ENCODE data around the gene IL27RA.

Gene IL27RA

DNA sequence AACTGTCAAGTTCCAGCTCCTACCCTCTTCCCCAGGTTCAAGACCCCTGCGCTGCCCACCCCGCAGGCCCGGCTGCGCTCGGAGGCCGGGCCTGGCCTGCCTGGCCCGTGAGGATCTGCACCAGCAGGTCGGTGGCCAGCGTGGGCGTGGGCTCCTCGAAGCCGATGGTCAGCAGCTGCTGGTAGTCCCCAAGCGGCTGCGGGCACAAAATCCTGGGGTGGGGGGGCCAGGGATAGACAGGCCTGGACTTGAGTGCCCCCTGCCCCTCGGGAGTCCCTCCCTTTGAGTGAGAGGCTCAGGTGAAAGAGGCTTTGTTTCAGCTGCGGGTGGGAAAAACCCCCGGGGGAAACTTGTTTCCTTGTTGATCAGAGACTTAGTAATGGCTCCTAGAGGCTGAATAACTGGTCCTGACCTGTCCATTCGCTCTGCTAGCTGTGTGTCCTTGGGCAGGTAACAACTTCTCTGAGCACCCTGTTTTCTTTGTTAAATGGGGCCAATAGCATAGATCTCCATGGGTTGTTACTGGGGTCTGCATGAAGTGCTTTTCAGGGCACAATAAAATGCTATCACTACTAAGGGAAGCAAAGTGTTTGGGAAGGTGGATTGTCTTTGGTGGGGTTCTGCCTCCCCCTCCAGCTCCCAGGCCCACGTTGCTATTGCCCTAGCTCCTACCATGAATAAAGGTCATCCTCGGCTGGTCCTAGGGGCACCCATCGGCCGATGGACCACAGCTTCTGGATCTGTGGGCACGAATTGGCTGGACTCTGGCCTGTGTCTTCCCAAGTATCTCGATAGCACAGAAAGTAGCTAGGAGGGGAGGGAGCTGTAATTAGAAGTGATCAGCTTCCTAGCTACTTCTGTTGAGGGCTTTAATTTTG lies 50.5 kb downstream of the IL27RA start:
- POLR2A ChIA-PET = interaction anchor here (1.1 to 1.3 kb wide), 3 partner anchors 10 to 76 kb away, joined by 3 to 6 read pairs (median 3); partner anchors contain the start of genes ASF1B, MISP3 and RFX1

DNA sequence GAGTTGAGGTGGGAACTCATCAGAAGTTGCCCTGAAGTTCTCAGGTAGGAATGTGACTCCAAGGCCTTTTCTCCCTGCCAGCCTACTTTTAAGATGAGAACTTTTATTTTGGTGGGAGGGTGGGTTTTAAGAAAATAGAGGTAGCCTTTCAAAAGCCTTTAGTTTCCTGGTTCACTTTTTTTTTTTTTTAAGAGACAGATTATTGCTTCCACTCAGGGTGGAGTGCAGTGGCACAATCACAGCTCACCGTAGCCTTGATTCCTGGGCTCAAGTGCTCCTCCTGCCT lies 51.1 kb downstream of the IL27RA start:
- DNase-seq (ENCODE audit: extremely low spot score) = no peak
- TF ChIP-seq HDGF (IDR thresholded peaks at IDR 0.05; ENCODE audit: borderline replicate concordance) (no peak), ARNT (IDR thresholded peaks at IDR 0.05) (no peak), CTBP1 (IDR thresholded peaks at IDR 0.05; ENCODE audit: borderline replicate concordance) (no peak), SP1 (IDR thresholded peaks at IDR 0.05) (no peak), FOXK2 (IDR thresholded peaks at IDR 0.05) (no peak), L3MBTL2 (conservative IDR thresholded peaks at IDR 0.05) (no peak), ZNF384 (IDR thresholded peaks at IDR 0.05) (no peak), FOXM1 (IDR thresholded peaks at IDR 0.05; ENCODE audit: borderline replicate concordance) (no peak), FOXA1 (IDR thresholded peaks at IDR 0.05) (no peak), TARDBP (IDR thresholded peaks at IDR 0.05) (no peak), ELF4 (IDR thresholded peaks at IDR 0.05) (no peak), LEF1 (IDR thresholded peaks at IDR 0.05; ENCODE audit: borderline replicate concordance) (no peak), SUZ12 (IDR thresholded peaks at IDR 0.05) (no peak), NFRKB (IDR thresholded peaks at IDR 0.05) (no peak), BHLHE40 (IDR thresholded peaks at IDR 0.05; ENCODE audit: borderline replicate concordance) (no peak)
- TF ChIP-seq, protein P1, sequence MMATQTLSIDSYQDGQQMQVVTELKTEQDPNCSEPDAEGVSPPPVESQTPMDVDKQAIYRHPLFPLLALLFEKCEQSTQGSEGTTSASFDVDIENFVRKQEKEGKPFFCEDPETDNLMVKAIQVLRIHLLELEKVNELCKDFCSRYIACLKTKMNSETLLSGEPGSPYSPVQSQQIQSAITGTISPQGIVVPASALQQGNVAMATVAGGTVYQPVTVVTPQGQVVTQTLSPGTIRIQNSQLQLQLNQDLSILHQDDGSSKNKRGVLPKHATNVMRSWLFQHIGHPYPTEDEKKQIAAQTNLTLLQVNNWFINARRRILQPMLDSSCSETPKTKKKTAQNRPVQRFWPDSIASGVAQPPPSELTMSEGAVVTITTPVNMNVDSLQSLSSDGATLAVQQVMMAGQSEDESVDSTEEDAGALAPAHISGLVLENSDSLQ (IDR thresholded peaks at IDR 0.05) = no peak
- ChIA-PET CTCF (interaction anchor here (0.6 to 2.3 kb wide), 3 partner anchors 9 to 182 kb away, joined by 3 to 8 read pairs (median 3); no protein-coding TSS in a partner anchor), POLR2A (interaction anchor here (1.1 kb wide), 1 partner anchor 77 kb away, joined by 3 read pairs; the partner anchor contains the start of gene RFX1)

More for the DNA sequence above, 50.5 kb downstream of the IL27RA start:
- TF ChIP-seq ARNT (IDR thresholded peaks at IDR 0.05) (no peak), TARDBP (IDR thresholded peaks at IDR 0.05) (no peak), ZNF384 (IDR thresholded peaks at IDR 0.05) (no peak), SP1 (IDR thresholded peaks at IDR 0.05) (no peak), FOXA1 (IDR thresholded peaks at IDR 0.05) (no peak), CTBP1 (IDR thresholded peaks at IDR 0.05; ENCODE audit: borderline replicate concordance) (no peak), FOXM1 (IDR thresholded peaks at IDR 0.05; ENCODE audit: borderline replicate concordance) (no peak), ELF4 (IDR thresholded peaks at IDR 0.05) (no peak), L3MBTL2 (conservative IDR thresholded peaks at IDR 0.05) (no peak), SUZ12 (IDR thresholded peaks at IDR 0.05) (no peak), HDGF (IDR thresholded peaks at IDR 0.05; ENCODE audit: borderline replicate concordance) (no peak), FOXK2 (IDR thresholded peaks at IDR 0.05) (no peak), BHLHE40 (IDR thresholded peaks at IDR 0.05; ENCODE audit: borderline replicate concordance) (no peak), LEF1 (IDR thresholded peaks at IDR 0.05; ENCODE audit: borderline replicate concordance) (no peak), NFRKB (IDR thresholded peaks at IDR 0.05) (no peak)
- TF ChIP-seq, protein P1 (IDR thresholded peaks at IDR 0.05) = no peak
- CTCF ChIA-PET = interaction anchor here (0.6 to 2.3 kb wide), 4 partner anchors 9 to 182 kb away, joined by 3 to 8 read pairs (median 3); no protein-coding TSS in a partner anchor
- DNase-seq (ENCODE audit: extremely low spot score) = no peak

DNA sequence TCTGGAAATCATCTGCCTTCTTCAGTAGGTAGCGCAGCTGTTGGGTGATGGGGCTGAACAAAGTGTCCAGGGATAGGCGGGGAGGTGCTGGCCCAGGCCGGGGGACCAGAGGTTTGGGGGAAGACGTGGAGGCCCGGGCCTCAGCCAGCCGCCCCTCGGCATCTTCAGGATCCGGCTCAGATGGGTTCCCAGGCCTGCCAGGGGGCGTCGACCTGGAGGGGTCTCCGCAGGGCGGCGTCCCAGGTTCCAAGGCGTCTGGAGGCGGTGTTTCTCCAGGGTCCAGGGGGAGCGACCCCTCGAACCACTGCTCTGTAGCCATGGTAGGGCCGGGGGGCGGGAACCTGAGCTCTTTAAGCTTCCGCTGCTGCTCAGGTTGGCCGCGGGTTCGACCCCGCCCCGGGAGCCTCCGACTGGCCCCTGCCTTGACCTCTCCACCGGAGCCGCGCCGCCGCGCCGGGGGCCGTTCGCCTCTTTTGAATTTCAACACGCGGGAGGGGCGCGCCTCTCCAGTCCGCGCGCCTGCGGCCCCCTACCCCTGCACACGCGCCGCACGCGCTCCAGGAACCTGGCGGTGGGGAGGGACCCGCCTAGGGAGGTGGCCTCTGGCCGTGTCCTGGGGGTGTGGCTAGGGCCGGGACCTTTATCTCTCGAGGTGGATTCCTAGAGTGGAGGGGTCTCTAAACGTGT lies 53.9 kb downstream of the IL27RA start, which contains the start of gene C19orf67:
Gene C19orf67 (minus strand): TSS at position 475 of the 687 bp plus-strand sequence. CDS start 156 bp downstream, at position 319.
- TF ChIP-seq FOXK2 (IDR thresholded peaks at IDR 0.05) (no peak), L3MBTL2 (conservative IDR thresholded peaks at IDR 0.05) (no peak), ARNT (IDR thresholded peaks at IDR 0.05) (no peak), SP1 (IDR thresholded peaks at IDR 0.05) (no peak)
- ChIA-PET CTCF (no interaction called here), POLR2A (interaction anchor here (1.1 kb wide), 1 partner anchor 12 kb away, joined by 3 read pairs; no protein-coding TSS in a partner anchor)
- no peak for DNase-seq (ENCODE audit: extremely low spot score)

DNA sequence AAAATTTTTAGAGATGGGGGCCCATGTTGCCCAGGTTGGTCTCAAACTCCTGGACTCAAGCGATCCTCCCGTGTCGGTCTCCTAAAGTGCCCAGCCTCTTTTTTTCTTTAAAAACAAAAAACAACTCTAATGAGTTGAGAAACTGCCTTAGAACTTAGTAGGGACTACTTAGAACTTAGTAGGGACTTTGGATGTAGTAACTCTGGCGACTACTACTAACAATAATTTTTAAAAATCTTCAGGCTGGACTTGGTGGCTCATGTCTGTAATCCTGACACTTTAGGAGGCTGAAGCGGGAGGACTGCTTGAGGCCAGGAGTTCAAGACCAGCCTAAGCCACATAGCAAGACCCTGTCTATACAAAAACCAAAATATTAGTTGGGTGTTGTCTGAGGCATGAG lies 54.5 kb downstream of the IL27RA start:
- CTCF ChIA-PET = no interaction called here
- POLR2A ChIA-PET = no interaction called here

More for the DNA sequence above, 54.5 kb downstream of the IL27RA start:
- no peak for DNase-seq (ENCODE audit: extremely low spot score)
- TF ChIP-seq, protein P1 (IDR thresholded peaks at IDR 0.05) = no peak
- no peak for TF ChIP-seq LEF1 (IDR thresholded peaks at IDR 0.05; ENCODE audit: borderline replicate concordance)
- no peak for TF ChIP-seq FOXA1 (IDR thresholded peaks at IDR 0.05)
- TF ChIP-seq L3MBTL2 (conservative IDR thresholded peaks at IDR 0.05) = no peak
- no peak for TF ChIP-seq ELF4 (IDR thresholded peaks at IDR 0.05)
- no peak for TF ChIP-seq SP1 (IDR thresholded peaks at IDR 0.05)
- TF ChIP-seq NFRKB (IDR thresholded peaks at IDR 0.05) = no peak
- TF ChIP-seq BHLHE40 (IDR thresholded peaks at IDR 0.05; ENCODE audit: borderline replicate concordance) = no peak
- no peak for TF ChIP-seq ZNF384 (IDR thresholded peaks at IDR 0.05)
- no peak for TF ChIP-seq FOXM1 (IDR thresholded peaks at IDR 0.05; ENCODE audit: borderline replicate concordance)
- TF ChIP-seq ARNT (IDR thresholded peaks at IDR 0.05) = no peak
- TF ChIP-seq FOXK2 (IDR thresholded peaks at IDR 0.05) = no peak
- TF ChIP-seq TARDBP (IDR thresholded peaks at IDR 0.05) = no peak
- TF ChIP-seq HDGF (IDR thresholded peaks at IDR 0.05; ENCODE audit: borderline replicate concordance) = no peak
- no peak for TF ChIP-seq SUZ12 (IDR thresholded peaks at IDR 0.05)
- TF ChIP-seq CTBP1 (IDR thresholded peaks at IDR 0.05; ENCODE audit: borderline replicate concordance) = no peak
